A673 (cell line): Measurements from ENCODE around the gene CBY1.

Source experiments
- EZH2 ChIP-seq: fragments of 200-600 bp; sonication (generic); IDR thresholded peaks from 2 replicates; pipeline ENCODE4 v1.6.1; 2017; ENCODE audit warnings: borderline replicate concordance, low read depth, mild to moderate bottlenecking, mixed read lengths, antibody characterized with exemption, low read length; ENCODE audit not compliant: poor library complexity, severe bottlenecking
- TF ChIP-seq, protein P1 (sequence below): fragments of 300-800, 200-600 bp; sonication (generic); conservative IDR thresholded peaks from 2 replicates; pipeline ENCODE4 v1.5.1; 2017; ENCODE audit warnings: low read depth, mild to moderate bottlenecking, antibody characterized with exemption, low read length, moderate library complexity, mixed read lengths

DNA sequence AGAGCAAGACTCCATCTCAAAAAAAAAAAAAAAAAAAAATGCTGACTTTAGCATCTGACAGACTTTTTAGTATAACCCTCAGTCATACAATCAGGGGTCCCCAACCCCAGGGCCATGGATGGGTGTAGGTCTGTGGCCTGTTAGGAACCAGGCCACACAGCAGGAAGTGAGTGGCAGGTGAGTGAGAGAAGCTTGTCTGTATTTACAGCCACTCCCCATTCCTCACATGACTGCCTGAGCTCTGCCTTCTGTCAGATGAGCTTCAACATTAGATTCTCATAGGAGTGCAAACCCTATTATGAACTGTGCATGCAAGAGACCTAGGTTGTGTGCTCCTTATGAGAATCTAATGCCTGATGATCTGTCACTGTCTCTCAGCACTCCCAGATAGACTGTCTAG lies 3.6 kb upstream of the CBY1 start:
- TF ChIP-seq EZH2: no peak
- TF ChIP-seq, protein P1, sequence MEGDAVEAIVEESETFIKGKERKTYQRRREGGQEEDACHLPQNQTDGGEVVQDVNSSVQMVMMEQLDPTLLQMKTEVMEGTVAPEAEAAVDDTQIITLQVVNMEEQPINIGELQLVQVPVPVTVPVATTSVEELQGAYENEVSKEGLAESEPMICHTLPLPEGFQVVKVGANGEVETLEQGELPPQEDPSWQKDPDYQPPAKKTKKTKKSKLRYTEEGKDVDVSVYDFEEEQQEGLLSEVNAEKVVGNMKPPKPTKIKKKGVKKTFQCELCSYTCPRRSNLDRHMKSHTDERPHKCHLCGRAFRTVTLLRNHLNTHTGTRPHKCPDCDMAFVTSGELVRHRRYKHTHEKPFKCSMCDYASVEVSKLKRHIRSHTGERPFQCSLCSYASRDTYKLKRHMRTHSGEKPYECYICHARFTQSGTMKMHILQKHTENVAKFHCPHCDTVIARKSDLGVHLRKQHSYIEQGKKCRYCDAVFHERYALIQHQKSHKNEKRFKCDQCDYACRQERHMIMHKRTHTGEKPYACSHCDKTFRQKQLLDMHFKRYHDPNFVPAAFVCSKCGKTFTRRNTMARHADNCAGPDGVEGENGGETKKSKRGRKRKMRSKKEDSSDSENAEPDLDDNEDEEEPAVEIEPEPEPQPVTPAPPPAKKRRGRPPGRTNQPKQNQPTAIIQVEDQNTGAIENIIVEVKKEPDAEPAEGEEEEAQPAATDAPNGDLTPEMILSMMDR: no peak
